Gastroesophageal sphincter (tissue), 3 donors: ENCODE data around the gene RNF157.

Experiments
- CTCF ChIP-seq, 4 experiments: fragments of 200-600 bp in 2 of 4; fragments of 450-650 bp in 2 of 4; sonication (generic) in 1 of 4; IDR thresholded peaks; one replicate each; pipeline ENCODE4 v1.5.1; 2017 to 2019; ENCODE audit warnings: antibody characterized with exemption in 4 of 4, mild to moderate bottlenecking in 2 of 4, moderate library complexity in 2 of 4
- EP300 ChIP-seq: sonication (generic); formaldehyde crosslinking; IDR thresholded peaks from one replicate; pipeline ENCODE4 v1.6.1; 2017; ENCODE audit warnings: antibody characterized with exemption, mild to moderate bottlenecking
- POLR2AphosphoS5 ChIP-seq: sonication (generic); formaldehyde crosslinking; IDR thresholded peaks from one replicate; pipeline ENCODE4 v1.6.1; 2017; ENCODE audit warnings: antibody characterized with exemption

- TF ChIP-seq CTCF (IDR thresholded peaks at IDR 0.05) (peak in 1 of 4 experiments; percentile 7), POLR2AphosphoS5 (peak; percentile 29), EP300 (no peak)
These were observed 25.4 kb upstream of the RNF157 start for GRCh38 chr17:76265624-76266243.
